Aortic smooth muscle cell (primary cell): ENCODE data around the gene CD2. TPM values are rescaled to one million over a fixed set of nuclear protein-coding genes. Genes with fewer than 3 reads are reported as not detected.

ENCODE experiments used
- total RNA-seq: library from RNA; depleted of rRNA; stranded (reverse); fragments of >200 nt; gene quantifications from 2 replicates; pipeline ENCODE4 v1.2.3, GENCODE V29; 2014

The CD2 gene
- total RNA-seq, result not detected in 2 replicates

GRCh38 chr1:116754198-116754977, at the start of gene CD2:
TSS of gene CD2 (plus strand) at chr1:116754430. CDS start at chr1:116754493, 63 bp downstream.

Other genes starting within 250 kb of the CD2 start
- 19.0 and 23.0 TPM in 2 replicates for gene CD58, start 183.4 kb upstream of the CD2 start, total RNA-seq
- 0.25 and 0.53 TPM in 2 replicates for gene IGSF3, start 86.7 kb upstream of the CD2 start, total RNA-seq
- 94.3 and 96.2 TPM in 2 replicates for gene PTGFRN, start 155.5 kb downstream of the CD2 start, total RNA-seq
- gene CD101, start 247.3 kb downstream of the CD2 start, total RNA-seq, result 0.26 and 0.31 TPM in 2 replicates